ENCODE measurements around the gene ADAT3. TPM values are rescaled to one million over a fixed set of nuclear protein-coding genes. Genes with fewer than 3 reads are reported as not detected.

ADAT3 gene
- total RNA-seq, 4 donors from 2014 or later, result 2.1 to 3.6 (median 3.1) TPM

DNA sequence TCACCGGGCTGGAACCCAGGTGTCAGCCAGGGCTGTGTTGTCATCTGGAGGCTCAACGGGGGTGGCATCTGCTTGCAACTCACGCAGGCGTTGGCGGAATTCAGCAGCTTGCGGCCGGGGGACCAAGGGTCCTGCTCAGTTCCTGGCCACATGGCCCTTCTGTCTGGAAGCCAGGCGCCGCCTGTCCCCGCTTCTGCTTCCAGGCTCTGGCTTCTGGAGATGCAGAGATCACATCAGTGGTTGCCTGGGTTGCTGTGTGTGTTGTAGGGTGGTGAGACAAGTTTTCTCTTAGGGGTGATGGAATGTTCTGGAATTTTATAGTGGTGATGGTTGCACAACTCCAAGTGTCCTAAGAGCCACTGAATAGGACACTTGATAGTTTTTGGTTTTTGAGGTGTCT lies 5.0 kb downstream of the ADAT3 start:
- Histone ChIP-seq H3K4me3 (no peak overlapping the region), H3K27ac (no peak overlapping the region), H3K9me3 (no peaks in the 10 kb centered on the region), H3K36me3 (peaks cover 0 to 6% of the 10 kb centered on the region in 2 donors), H3K4me1 (peaks cover 4 to 15% of the 10 kb centered on the region in 2 donors), H3K27me3 (no peaks in the 10 kb centered on the region)
- TF ChIP-seq, protein P1, sequence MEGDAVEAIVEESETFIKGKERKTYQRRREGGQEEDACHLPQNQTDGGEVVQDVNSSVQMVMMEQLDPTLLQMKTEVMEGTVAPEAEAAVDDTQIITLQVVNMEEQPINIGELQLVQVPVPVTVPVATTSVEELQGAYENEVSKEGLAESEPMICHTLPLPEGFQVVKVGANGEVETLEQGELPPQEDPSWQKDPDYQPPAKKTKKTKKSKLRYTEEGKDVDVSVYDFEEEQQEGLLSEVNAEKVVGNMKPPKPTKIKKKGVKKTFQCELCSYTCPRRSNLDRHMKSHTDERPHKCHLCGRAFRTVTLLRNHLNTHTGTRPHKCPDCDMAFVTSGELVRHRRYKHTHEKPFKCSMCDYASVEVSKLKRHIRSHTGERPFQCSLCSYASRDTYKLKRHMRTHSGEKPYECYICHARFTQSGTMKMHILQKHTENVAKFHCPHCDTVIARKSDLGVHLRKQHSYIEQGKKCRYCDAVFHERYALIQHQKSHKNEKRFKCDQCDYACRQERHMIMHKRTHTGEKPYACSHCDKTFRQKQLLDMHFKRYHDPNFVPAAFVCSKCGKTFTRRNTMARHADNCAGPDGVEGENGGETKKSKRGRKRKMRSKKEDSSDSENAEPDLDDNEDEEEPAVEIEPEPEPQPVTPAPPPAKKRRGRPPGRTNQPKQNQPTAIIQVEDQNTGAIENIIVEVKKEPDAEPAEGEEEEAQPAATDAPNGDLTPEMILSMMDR (IDR thresholded peaks at IDR 0.05 in 4 of 5, conservative IDR thresholded peaks at IDR 0.05 in 1 of 5), result no peak
- no peak for TF ChIP-seq POLR2A (IDR thresholded peaks at IDR 0.05)
- intact Hi-C loops (cut with DNase I; ENCODE audit: low total_unique reads), result no loop called here
- no peak for DNase-seq
- no peak for ATAC-seq
- in situ Hi-C loops (cut with MboI; ENCODE audit: low sequenced_read_pairs in 4 of 4), result no loop called here

DNA sequence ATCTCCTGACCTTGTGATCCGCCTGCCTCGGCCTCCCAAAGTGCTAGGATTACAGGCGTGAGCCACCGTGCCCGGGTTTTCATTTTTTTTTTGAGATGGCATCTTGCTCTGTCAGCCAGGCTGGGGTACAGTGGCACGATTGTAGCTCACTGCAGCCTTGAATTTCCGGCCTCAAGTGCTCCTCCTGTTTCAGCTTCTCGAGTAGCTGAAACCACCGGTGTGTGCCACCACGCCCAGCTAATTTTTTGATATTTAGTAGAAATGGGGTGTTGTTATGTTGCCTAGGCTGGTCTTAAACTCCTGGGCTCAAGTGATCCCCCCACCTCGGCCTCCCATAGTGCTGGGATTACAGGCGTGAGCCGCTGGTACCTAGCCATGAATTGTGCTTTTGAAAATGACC lies 5.9 kb downstream of the ADAT3 start:
- H3K4me1 ChIP-seq, result peaks cover 0 to 11% of the 10 kb centered on the region in 2 donors
- no peak for DNase-seq
- no peaks in the 10 kb centered on the region for H3K27me3 ChIP-seq
- intact Hi-C loops (cut with DNase I; ENCODE audit: low total_unique reads), result no loop called here
- no peak overlapping the region for H3K4me3 ChIP-seq
- no peak for TF ChIP-seq POLR2A (IDR thresholded peaks at IDR 0.05)
- TF ChIP-seq, protein P1 (IDR thresholded peaks at IDR 0.05 in 4 of 5, conservative IDR thresholded peaks at IDR 0.05 in 1 of 5), result no peak
- no peak for ATAC-seq
- H3K36me3 ChIP-seq, result peaks cover 0 to 6% of the 10 kb centered on the region in 2 donors
- H3K9me3 ChIP-seq, result no peaks in the 10 kb centered on the region
- no peak overlapping the region for H3K27ac ChIP-seq
- in situ Hi-C loops (cut with MboI; ENCODE audit: low sequenced_read_pairs in 4 of 4), result no loop called here

DNA sequence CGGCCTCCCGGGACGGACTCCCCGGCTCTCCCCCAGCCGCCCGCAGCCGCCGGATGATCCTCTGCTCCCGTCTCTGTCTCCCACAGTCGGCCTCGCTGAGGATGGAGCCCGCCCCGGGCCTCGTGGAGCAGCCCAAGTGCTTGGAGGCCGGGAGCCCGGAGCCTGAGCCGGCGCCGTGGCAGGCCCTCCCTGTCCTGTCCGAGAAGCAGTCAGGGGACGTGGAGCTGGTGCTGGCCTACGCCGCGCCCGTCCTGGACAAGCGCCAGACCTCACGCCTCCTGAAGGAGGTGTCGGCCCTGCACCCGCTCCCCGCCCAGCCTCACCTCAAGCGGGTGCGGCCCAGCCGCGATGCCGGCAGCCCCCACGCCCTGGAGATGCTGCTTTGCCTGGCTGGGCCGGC lies 6.8 kb downstream of the ADAT3 start:
- Histone ChIP-seq H3K27ac (no peak overlapping the region), H3K36me3 (peaks cover 0 to 6% of the 10 kb centered on the region in 2 donors), H3K27me3 (no peaks in the 10 kb centered on the region), H3K4me3 (no peak overlapping the region), H3K4me1 (peaks cover 0 to 8% of the 10 kb centered on the region in 2 donors), H3K9me3 (no peaks in the 10 kb centered on the region)
- no peak for TF ChIP-seq POLR2A (IDR thresholded peaks at IDR 0.05)
- TF ChIP-seq, protein P1 (IDR thresholded peaks at IDR 0.05 in 4 of 5, conservative IDR thresholded peaks at IDR 0.05 in 1 of 5), result no peak
- in situ Hi-C loops (cut with MboI; ENCODE audit: low sequenced_read_pairs in 4 of 4), result no loop called here
- intact Hi-C loops (cut with DNase I; ENCODE audit: low total_unique reads), result no loop called here
- no peak for DNase-seq
- ATAC-seq, result no peak

DNA sequence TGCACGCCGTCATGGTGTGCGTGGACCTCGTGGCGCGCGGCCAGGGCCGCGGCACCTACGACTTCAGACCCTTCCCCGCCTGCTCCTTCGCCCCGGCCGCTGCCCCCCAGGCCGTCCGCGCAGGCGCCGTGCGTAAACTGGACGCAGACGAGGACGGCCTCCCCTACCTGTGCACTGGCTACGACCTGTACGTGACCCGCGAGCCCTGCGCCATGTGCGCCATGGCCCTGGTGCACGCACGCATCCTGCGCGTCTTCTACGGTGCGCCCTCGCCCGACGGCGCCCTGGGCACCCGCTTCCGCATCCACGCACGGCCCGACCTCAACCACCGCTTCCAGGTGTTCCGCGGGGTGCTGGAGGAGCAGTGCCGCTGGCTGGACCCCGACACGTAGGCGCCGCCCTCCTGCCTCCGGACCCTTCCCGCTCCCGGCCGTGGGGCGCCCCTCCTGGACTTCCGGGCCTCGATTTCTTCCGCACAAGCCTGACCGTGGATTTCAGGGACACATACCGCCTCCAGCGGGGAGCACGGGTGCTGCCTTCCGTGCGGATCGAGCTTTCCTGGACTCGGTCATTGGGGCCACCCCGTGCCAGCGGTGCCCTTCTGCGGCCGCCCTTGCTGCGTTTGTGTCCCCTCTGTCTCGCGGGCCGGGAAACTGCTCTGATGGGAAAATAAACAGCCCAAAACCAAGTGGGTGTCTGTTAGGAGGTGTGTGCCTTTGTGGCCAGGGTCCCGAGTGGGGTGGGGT lies 7.7 kb downstream of the ADAT3 start:
- Histone ChIP-seq H3K27ac (no peak overlapping the region), H3K4me1 (peaks cover 0 to 8% of the 10 kb centered on the region in 2 donors), H3K9me3 (no peaks in the 10 kb centered on the region), H3K27me3 (no peaks in the 10 kb centered on the region), H3K36me3 (peaks cover 0 to 9% of the 10 kb centered on the region in 2 donors), H3K4me3 (no peak overlapping the region)
- DNase-seq, result no peak
- TF ChIP-seq, protein P1 (IDR thresholded peaks at IDR 0.05 in 4 of 5, conservative IDR thresholded peaks at IDR 0.05 in 1 of 5), result no peak
- no peak for TF ChIP-seq POLR2A (IDR thresholded peaks at IDR 0.05)
- intact Hi-C loops (cut with DNase I; ENCODE audit: low total_unique reads) (no loop called here), in situ Hi-C loops (cut with MboI; ENCODE audit: low sequenced_read_pairs in 4 of 4) (no loop called here)
- no peak for ATAC-seq
